Stomach (tissue), 4 donors: Measurements from ENCODE around the gene SNX20.

Experiments
- CTCF ChIP-seq, 7 experiments: fragments of 450-650 bp in 4 of 7; fragments of 200-600 bp in 3 of 7; sonication (generic) in 3 of 7; IDR thresholded peaks; one replicate each; pipeline ENCODE4 v1.5.1; 2016 to 2019; ENCODE audit warnings: antibody characterized with exemption in 7 of 7, control low read depth in 2 of 7, mild to moderate bottlenecking in 1 of 7
- POLR2A ChIP-seq, 4 donors: fragments of 450-650 bp; IDR thresholded peaks; one replicate each; pipeline ENCODE4 v1.6.1; 2016; ENCODE audit warnings: antibody characterized with exemption in 4 of 4, control low read depth in 2 of 4, mild to moderate bottlenecking in 1 of 4, moderate library complexity in 1 of 4
- POLR2AphosphoS5 ChIP-seq, 3 donors: sonication (generic); formaldehyde crosslinking; IDR thresholded peaks; one replicate each; pipeline ENCODE4 v1.6.1; 2016; ENCODE audit warnings: antibody characterized with exemption in 3 of 3

DNA sequence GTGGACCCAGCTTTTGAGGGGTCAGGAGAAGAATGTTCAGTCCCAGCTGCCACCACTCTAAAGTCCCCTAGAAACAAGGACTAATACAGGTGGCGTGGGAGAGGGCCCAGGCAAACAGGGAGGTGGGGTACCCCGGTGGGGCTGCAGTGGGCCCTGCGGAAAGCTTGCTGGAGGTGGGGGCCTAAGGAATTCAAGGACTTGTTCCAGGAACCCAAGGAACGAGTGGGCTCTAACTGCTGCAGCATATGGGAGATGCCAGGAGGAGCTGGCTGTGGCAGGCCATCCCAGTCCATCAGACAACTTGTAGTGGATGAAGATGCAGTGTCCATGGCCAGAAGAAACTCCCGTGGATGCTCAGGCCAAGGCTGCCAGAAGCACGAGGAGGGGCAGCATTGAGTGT lies 10.6 kb downstream of the SNX20 start:
- no peak for TF ChIP-seq CTCF (IDR thresholded peaks at IDR 0.05)
- TF ChIP-seq POLR2AphosphoS5 (IDR thresholded peaks at IDR 0.05), result no peak
- TF ChIP-seq POLR2A (IDR thresholded peaks at IDR 0.05), result no peak
